NT2/D1 (cell line): Measurements from ENCODE around the gene NAALADL2.

Source experiments
- SUZ12 ChIP-seq: IDR thresholded peaks from 2 replicates; pipeline ENCODE4 v1.6.1; 2011; ENCODE audit not compliant: insufficient read length, insufficient read depth; ENCODE audit errors: extremely low read depth
- YY1 ChIP-seq: IDR thresholded peaks from 2 replicates; pipeline ENCODE4 v1.6.1; 2011; ENCODE audit not compliant: insufficient read length, insufficient read depth
- ZNF274 ChIP-seq: IDR thresholded peaks from 2 replicates; pipeline ENCODE4 v1.6.1; 2011; ENCODE audit warnings: mild to moderate bottlenecking, low read depth, low read length

GRCh38 chr3:175288621-175289020 lies 429.5 kb downstream of the NAALADL2 start:
- TF ChIP-seq ZNF274 = no peak
- no peak for TF ChIP-seq YY1
- TF ChIP-seq SUZ12 = no peak
